GM12874 (cell line): ENCODE measurements around the gene UBE2S.
A peak's percentile ranks its signal among the peaks of the same experiment; 100 is the strongest.

Source experiments
- CTCF ChIP-seq: IDR thresholded peaks from 2 replicates; pipeline ENCODE4 v1.5.1; 2011; ENCODE audit warnings: low read depth, mild to moderate bottlenecking, control low read depth, low read length, moderate library complexity; ENCODE audit not compliant: insufficient read depth

Gene UBE2S

GRCh38 chr19:55423225-55424005, 15.8 kb upstream of the UBE2S start:
- no peak for TF ChIP-seq CTCF

DNA sequence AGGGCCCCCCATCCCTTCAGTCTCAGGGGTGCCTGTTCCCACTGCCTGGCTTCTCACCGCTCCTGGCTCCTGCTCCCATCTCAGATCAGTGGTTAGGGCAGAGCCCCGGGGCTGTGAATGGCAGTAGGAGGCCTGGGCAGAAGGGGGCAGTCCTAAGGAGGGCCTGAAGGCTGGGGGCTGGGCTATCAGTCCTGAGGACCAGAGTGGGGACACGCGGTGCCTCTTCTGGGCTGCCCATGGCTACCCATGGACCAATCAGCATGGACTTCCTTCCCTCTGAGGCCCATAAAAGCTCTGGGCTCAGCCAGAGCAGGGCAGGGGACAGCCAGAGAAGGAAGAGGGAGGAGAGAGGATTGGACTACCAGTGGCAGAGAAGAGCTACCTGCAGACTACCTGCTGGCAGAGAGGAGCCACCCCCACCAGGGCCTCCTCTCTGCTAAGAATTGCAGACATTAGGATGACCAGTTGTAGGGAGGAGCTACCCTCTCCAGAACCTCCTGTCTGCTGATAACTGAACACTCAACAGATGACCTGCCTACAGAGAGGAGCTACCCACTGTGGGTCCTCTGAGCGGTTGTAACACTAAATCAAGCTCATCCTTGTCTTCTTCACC, 12.1 kb upstream of the UBE2S start:
- TF ChIP-seq CTCF = no peak

- no peak for TF ChIP-seq CTCF
These were observed 11.5 kb upstream of the UBE2S start for GRCh38 chr19:55419103-55419502.

- TF ChIP-seq CTCF = peak; percentile 68
These were observed 10.6 kb upstream of the UBE2S start for GRCh38 chr19:55418185-55418584.

DNA sequence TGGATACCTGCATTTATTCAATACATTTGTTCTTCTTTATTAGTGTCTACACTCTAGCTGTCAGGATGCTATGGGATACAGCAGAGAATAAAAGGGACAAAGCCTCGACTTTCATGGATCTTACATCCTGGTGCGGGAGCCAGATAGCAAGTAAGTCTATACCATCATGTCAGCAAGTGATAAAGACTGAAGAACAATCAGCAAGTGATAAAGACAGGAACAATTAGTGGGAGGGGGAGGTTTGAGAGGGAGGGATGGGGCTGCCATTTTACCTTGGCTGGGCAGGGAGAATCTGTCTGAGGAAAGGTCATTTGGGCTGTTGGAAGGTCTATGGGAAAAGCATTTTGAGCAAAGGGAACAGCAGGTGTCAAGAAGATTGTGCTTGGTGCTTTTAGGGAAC, 2.6 kb upstream of the UBE2S start:
- TF ChIP-seq CTCF = no peak

DNA sequence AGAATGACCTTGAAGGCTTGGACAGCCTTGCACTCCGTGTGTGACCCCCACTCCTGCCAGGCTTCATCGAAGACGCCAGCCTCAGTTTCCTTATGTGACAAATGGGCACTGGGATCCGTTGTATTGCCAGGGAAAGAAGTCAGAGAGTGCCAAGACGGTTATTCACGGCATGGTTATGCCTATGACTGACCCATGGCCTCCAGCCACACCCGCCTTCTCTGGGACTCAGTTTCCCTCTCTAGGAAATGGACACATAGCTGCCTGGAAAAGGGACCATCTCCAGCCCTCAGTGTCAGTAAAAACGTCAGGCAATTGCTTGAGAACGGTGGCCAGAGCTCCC, 915 bp upstream of the UBE2S start:
- TF ChIP-seq CTCF = no peak

GRCh38 chr19:55407800-55408532, 378 bp upstream of the UBE2S start:
- TF ChIP-seq CTCF = no peak
